ENCODE data around the gene TSPO2.
A peak's percentile ranks its signal among the peaks of the same experiment; 100 is the strongest.

DNA sequence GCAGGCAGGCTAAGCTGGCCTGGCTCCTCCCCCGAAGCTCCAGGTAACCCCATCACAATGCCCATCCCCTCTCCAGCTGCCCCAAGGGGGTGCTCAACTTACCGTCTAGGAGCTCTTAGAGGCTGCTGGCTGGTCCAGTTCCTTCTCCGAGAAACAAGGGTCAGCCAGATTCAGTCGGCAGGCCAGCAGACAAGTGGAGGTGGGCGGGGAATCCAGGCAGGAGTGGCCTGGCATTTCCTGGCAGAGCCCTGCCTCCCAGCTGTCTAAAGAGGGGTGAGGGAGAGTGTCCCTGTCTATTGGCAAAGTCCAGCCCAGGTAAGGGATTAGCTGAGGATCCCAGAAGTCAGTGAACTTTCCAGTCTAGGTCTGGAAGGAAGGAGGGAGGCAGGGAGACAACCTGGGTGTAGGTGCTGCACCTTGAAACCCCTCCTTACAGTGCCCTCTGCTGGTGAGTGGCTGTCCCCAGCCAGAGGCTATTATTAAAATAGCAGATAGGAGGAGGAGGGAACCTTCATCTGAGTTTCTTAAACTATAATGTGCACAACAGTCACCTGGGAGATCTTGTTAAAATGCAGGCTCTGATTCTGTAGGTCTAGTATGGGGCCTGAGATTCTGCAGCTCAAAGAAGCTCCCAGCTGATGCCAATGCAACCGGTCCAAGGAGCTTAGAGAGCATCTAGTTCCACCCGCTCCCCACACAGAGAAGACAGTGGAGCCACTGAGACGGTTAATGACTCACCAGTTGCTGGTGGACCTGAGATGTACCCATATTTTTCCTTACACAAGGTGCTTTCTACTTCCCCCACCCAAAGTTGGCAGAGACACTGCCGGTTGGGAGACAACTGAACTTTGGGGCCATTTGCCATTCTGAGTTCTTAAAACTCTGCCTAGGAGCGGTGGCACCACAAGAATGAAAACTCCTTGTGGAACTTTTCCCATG is 2.9 kb upstream of the TSPO2 start, which contains the start of gene UNC5CL:
- TF ChIP-seq, protein P1, sequence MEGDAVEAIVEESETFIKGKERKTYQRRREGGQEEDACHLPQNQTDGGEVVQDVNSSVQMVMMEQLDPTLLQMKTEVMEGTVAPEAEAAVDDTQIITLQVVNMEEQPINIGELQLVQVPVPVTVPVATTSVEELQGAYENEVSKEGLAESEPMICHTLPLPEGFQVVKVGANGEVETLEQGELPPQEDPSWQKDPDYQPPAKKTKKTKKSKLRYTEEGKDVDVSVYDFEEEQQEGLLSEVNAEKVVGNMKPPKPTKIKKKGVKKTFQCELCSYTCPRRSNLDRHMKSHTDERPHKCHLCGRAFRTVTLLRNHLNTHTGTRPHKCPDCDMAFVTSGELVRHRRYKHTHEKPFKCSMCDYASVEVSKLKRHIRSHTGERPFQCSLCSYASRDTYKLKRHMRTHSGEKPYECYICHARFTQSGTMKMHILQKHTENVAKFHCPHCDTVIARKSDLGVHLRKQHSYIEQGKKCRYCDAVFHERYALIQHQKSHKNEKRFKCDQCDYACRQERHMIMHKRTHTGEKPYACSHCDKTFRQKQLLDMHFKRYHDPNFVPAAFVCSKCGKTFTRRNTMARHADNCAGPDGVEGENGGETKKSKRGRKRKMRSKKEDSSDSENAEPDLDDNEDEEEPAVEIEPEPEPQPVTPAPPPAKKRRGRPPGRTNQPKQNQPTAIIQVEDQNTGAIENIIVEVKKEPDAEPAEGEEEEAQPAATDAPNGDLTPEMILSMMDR (conservative IDR thresholded peaks at IDR 0.05; ENCODE audit: low read depth, low read length), result peak; percentile 59
- TF ChIP-seq, protein P2, sequence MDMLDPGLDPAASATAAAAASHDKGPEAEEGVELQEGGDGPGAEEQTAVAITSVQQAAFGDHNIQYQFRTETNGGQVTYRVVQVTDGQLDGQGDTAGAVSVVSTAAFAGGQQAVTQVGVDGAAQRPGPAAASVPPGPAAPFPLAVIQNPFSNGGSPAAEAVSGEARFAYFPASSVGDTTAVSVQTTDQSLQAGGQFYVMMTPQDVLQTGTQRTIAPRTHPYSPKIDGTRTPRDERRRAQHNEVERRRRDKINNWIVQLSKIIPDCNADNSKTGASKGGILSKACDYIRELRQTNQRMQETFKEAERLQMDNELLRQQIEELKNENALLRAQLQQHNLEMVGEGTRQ (IDR thresholded peaks at IDR 0.05; ENCODE audit: low read depth, low read length), result no peak
- TF ChIP-seq CHD1 (IDR thresholded peaks at IDR 0.05; ENCODE audit: low read depth, low read length) (no peak), NFE2L2 (IDR thresholded peaks at IDR 0.05; ENCODE audit: low read depth, low read length) (no peak), POLR2A (IDR thresholded peaks at IDR 0.05; ENCODE audit: low read depth, low read length) (no peak), RFX5 (IDR thresholded peaks at IDR 0.05; ENCODE audit: low read depth, low read length) (no peak), MAZ (IDR thresholded peaks at IDR 0.05; ENCODE audit: borderline replicate concordance, low read depth, low read length) (no peak), RCOR1 (IDR thresholded peaks at IDR 0.05; ENCODE audit: insufficient replicate concordance, low read length) (no peak), SMC3 (IDR thresholded peaks at IDR 0.05; ENCODE audit: low read depth, low read length) (peak; percentile 40; the same call in 1 of the 2 replicates), RAD21 (IDR thresholded peaks at IDR 0.05; ENCODE audit: low read length) (0 out of 2 replicates have a peak, but pooled peaks have one; percentile 31), CEBPB (IDR thresholded peaks at IDR 0.05; ENCODE audit: low read depth, low read length) (no peak)
